GM10266 (cell line): ENCODE data around the gene SLC29A2.
A peak's percentile ranks its signal among the peaks of the same experiment; 100 is the strongest.

Experiments used
- DNase-seq: peaks from one replicate; pipeline ENCODE4 v3.0.0; 2012; ENCODE audit errors: extremely low spot score
- CTCF ChIP-seq: IDR thresholded peaks from 2 replicates; pipeline ENCODE4 v1.5.1; 2012; ENCODE audit warnings: mild to moderate bottlenecking, low read depth; ENCODE audit not compliant: control insufficient read depth, insufficient read depth; ENCODE audit errors: missing control alignments

The SLC29A2 gene

GRCh38 chr11:66337103-66337899 is 34.3 kb downstream of the SLC29A2 start:
- DNase-seq: no peak
- TF ChIP-seq CTCF: no peak

GRCh38 chr11:66336234-66337102 is 35.1 kb downstream of the SLC29A2 start, which contains the start of gene RIN1:
TSS of gene RIN1 (minus strand) at chr11:66336434. CDS start at chr11:66336402, 32 bp downstream.
- peak; percentile 59 for TF ChIP-seq CTCF

GRCh38 chr11:66335531-66336233 is 35.9 kb downstream of the SLC29A2 start:
- DNase-seq: no peak

More at GRCh38 chr11:66336234-66337102, 35.1 kb downstream of the SLC29A2 start, which contains the start of gene RIN1:
- peak; percentile 87 for DNase-seq

GRCh38 chr11:66334605-66335442 is 36.7 kb downstream of the SLC29A2 start:
- TF ChIP-seq CTCF: no peak
- no peak for DNase-seq

More at GRCh38 chr11:66335531-66336233, 35.9 kb downstream of the SLC29A2 start:
- TF ChIP-seq CTCF: no peak

- no peak for DNase-seq
- TF ChIP-seq CTCF: no peak
Measured at GRCh38 chr11:66333896-66334604, 37.5 kb downstream of the SLC29A2 start.
